ENCODE data around the gene MTOR.
A peak's percentile ranks its signal among the peaks of the same experiment; 100 is the strongest.
"Not testable (repeated sequence)": the region's sequence is repeated elsewhere in the genome, so short reads cannot be mapped to it uniquely, and the experiment has no call there.

MTOR gene

DNA sequence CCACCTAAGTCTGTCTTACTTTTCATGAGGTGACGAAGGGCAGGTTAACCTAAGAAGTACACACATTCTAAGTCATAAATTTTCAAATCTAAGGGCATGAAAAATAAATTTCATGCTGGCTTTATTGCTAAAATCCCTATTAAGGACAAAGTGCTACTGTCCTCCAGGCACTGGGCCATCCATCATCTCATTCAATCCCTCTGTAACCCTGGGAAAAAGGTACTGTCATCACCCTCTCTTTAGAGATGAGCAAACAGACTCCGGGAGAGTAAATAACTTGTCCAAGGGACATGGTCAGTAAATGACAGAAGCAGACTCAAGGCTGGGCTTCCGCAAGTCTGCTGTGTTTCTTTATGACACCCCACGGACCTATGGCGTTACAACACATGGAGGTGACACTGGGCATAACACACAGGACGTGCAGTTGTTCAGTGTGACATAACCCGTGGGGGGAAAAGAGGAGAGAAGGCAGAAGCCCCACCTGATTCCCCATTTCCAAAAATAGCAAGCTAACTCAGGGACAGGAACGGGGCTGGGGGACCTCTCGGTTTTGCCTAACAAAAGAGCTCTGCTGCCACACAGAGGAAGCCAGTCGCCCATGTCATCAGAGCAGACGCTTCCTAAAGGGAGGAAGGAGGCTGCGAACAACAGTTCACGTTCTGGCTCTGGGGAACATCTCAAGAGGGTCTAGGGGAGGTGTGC, 190.0 kb downstream of the MTOR start:
- Mint-ChIP-seq H3K4me3 (no peak overlapping the region), H3K27ac (no peak overlapping the region), H3K36me3 (peaks cover 2% of the 10 kb centered on the region), H3K9me3 (ENCODE audit: low read depth) (no peaks in the 10 kb centered on the region), H3K4me1 (ENCODE audit: low read depth) (peaks cover 2% of the 10 kb centered on the region), H3K27me3 (no peaks in the 10 kb centered on the region)

- H3K27ac Mint-ChIP-seq, result peak overlapping the region; percentile 75
- peaks cover 3% of the 10 kb centered on the region for H3K36me3 Mint-ChIP-seq
- no peak overlapping the region for H3K4me3 Mint-ChIP-seq
- H3K27me3 Mint-ChIP-seq, result no peaks in the 10 kb centered on the region
- no peaks in the 10 kb centered on the region for H3K9me3 Mint-ChIP-seq (ENCODE audit: low read depth)
- peaks cover 2% of the 10 kb centered on the region for H3K4me1 Mint-ChIP-seq (ENCODE audit: low read depth)
Observed at GRCh38 chr1:11071463-11072215, 190.7 kb downstream of the MTOR start.

GRCh38 chr1:11070876-11071275, 191.5 kb downstream of the MTOR start:
- no peaks in the 10 kb centered on the region for H3K9me3 Mint-ChIP-seq (ENCODE audit: low read depth)
- peaks cover 2% of the 10 kb centered on the region for H3K4me1 Mint-ChIP-seq (ENCODE audit: low read depth)
- H3K27me3 Mint-ChIP-seq, result no peaks in the 10 kb centered on the region
- peaks cover 4% of the 10 kb centered on the region for H3K36me3 Mint-ChIP-seq
- H3K27ac Mint-ChIP-seq, result peak overlapping the region; percentile 75
- H3K4me3 Mint-ChIP-seq, result no peak overlapping the region

DNA sequence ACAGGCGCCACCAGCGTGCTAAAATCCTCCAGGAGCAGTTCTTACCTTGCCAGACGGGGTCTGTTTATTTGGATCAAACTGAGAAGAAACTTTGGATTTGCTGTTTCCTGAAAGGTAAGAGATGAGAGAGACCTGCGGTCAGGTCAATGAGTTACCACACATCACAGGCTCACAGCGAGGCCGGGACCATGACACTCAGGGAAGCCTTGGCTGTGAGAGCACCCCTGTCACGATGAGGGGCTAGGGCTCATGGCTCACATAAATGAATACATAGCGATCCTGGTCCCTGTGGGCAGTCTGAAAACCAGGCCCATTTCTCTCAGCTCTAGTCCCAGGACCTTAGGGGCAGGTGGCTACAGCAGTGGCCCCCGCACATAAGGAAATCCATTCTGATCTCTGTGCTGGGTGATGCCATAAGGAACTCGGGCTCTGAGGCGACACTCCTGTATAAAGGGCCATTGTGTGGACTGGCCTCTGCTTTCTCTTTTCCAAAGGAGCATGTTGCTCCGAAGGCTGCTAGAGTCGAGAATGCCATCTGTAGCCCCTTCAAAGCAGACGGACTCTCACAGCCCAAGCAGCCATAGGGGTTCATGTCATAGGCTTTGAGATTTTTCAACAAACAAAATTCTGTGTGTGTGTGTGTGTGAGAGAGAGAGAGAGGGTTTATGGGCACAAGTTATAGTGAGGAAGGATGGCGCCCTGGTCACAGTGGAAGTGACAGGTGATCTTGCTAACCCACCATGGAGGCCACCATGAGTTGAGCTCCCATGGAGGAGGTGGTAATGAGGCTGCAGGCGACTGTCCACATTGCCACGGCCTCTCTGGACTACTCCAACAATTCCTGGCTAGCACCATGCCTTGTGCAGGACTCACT, 193.5 kb downstream of the MTOR start:
- Mint-ChIP-seq H3K4me1 (ENCODE audit: low read depth) (peaks cover 2% of the 10 kb centered on the region), H3K9me3 (ENCODE audit: low read depth) (no peaks in the 10 kb centered on the region), H3K27me3 (no peaks in the 10 kb centered on the region), H3K36me3 (peaks cover 4% of the 10 kb centered on the region), H3K4me3 (no peak overlapping the region), H3K27ac (peak overlapping the region; percentile 81)

DNA sequence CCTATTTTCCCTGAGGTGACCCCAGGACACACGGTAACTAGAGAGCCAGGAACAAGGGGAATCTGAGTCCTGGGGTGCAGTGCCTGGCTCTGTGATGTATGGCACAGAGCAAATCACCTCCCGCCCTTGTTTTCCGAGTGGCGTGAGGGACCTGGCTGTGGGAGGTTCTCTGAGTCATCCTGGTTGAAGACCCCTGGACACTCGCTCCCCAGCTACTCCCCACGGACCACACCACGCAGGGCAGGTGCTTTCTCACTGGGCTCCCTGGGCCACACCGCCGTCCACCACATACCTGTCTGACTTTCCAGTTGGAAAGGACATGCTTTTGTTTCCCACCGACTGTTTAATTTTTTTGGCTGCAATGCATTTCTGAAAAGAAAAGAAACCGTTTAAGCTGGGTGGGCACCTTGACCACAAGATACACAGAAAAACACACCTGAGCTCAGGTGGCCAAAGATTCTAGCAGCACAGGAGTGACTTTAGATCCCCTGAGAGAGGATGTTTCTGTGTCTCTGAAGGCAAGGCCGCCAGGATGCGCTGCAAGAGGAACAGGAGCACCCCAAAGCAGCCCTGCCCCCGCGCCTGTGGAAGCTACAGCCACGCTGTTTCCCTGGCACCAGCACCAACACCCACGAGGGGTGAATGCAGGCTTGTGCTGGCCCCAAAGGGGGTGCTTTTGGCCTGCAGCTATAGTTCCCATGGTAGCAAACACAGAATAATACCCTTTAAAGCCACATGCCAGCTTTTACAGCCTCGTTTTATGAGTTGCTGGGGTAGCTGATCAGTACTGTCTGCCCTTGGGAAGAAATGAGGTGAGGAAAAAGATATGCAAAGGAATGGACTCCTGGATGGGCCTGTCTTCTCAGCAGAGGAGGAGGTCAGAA, 194.4 kb downstream of the MTOR start:
- Mint-ChIP-seq H3K4me3 (no peak overlapping the region), H3K27ac (no peak overlapping the region), H3K36me3 (peaks cover 4% of the 10 kb centered on the region), H3K27me3 (no peaks in the 10 kb centered on the region), H3K9me3 (ENCODE audit: low read depth) (no peaks in the 10 kb centered on the region), H3K4me1 (ENCODE audit: low read depth) (peaks cover 6% of the 10 kb centered on the region)

DNA sequence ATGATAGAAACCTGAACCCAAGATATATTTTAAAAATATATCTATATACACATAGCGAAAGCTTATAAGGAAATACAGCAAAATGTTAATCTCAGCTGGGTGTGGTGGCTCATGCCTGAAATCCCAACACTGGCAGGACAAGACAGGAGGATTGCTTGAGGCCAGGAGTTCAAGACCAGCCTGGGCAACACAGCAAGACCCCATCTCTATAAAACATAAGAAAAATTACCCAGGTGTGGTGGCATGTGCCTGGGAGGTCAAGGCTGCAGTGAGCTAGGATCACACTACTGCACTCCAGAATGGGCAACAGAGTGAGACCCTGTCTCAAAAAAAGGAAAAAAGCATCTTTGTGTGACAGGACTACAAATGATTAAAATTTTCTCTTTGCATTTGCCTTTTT, 196.6 kb downstream of the MTOR start:
- no peak overlapping the region for H3K27ac Mint-ChIP-seq
- no peaks in the 10 kb centered on the region for H3K9me3 Mint-ChIP-seq (ENCODE audit: low read depth)
- H3K4me3 Mint-ChIP-seq, result no peak overlapping the region
- peaks cover 23% of the 10 kb centered on the region for H3K4me1 Mint-ChIP-seq (ENCODE audit: low read depth)
- H3K27me3 Mint-ChIP-seq, result no peaks in the 10 kb centered on the region
- H3K36me3 Mint-ChIP-seq, result peaks cover 4% of the 10 kb centered on the region

DNA sequence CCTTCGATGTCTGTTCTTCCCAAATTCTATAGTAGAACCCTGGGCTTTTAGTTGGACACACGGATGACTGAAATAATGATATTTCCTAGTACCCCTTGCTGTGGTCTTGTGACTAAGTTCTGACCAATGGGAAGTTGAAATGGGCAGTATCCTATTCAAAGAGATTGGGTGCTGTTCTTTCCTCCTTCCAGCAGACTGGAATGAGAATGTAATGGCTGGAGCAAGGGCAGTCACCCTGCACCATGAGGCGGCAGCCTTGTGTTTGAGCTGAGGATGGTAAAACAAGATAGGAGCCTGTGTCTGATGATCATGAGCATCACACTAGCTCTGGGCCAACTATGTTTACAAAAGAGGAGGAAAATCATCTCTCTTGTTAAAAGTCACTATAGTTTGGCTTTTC, 197.4 kb downstream of the MTOR start:
- H3K4me1 Mint-ChIP-seq (ENCODE audit: low read depth), result peaks cover 26% of the 10 kb centered on the region
- H3K4me3 Mint-ChIP-seq, result no peak overlapping the region
- H3K27me3 Mint-ChIP-seq, result no peaks in the 10 kb centered on the region
- H3K9me3 Mint-ChIP-seq (ENCODE audit: low read depth), result no peaks in the 10 kb centered on the region
- peaks cover 4% of the 10 kb centered on the region for H3K36me3 Mint-ChIP-seq
- no peak overlapping the region for H3K27ac Mint-ChIP-seq

- not testable (repeated sequence) for H3K27me3 Mint-ChIP-seq; H3K36me3 Mint-ChIP-seq; H3K4me3 Mint-ChIP-seq; H3K9me3 Mint-ChIP-seq (ENCODE audit: low read depth)
- Mint-ChIP-seq H3K4me1 (ENCODE audit: low read depth) (peaks cover 24% of the 10 kb centered on the region), H3K27ac (peak overlapping the region; percentile 83)
Observed at GRCh38 chr1:11063937-11064537, 198.3 kb downstream of the MTOR start.

- H3K27ac Mint-ChIP-seq, result peak overlapping the region; percentile 83
- H3K4me1 Mint-ChIP-seq (ENCODE audit: low read depth), result peaks cover 27% of the 10 kb centered on the region
- H3K4me3 Mint-ChIP-seq, result peak overlapping the region; percentile 75
- peaks cover 2% of the 10 kb centered on the region for H3K36me3 Mint-ChIP-seq
- no peaks in the 10 kb centered on the region for H3K27me3 Mint-ChIP-seq
- no peaks in the 10 kb centered on the region for H3K9me3 Mint-ChIP-seq (ENCODE audit: low read depth)
Observed at GRCh38 chr1:11062965-11063401, 199.4 kb downstream of the MTOR start.

DNA sequence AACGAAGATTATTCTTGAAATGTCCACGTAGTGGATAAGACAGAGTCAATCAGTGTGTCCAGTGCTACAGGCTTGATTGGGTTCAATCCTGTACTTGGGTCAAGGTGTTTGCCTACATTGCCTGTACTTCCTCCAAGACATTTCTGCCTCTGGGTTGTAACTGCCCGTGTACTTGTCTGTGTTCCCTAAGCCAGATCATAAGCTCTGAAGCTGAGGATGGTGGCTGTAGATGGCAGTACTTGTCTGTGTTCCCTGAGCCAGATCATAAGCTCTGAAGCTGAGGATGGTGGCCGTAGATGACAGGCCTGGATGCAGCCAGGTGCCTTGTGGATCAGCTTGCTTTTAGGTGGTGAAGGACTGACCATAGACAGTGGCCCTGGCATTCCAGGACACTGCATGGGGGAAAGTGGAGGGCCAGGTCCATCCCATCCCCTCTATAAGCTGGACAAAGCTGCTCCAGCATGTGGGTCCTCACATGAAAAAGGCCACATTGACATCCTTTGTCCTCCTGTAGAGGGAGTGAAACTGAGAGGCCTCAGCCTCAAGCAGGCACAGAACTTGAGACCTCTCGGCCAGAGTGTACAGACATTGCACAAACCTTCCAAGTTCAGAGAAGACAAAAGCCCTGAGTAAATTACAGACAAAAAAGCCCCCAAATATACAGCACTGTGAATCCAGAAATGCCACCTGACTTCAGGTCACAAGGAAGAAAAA, 200.5 kb downstream of the MTOR start:
- Mint-ChIP-seq H3K4me3 (peak overlapping the region; percentile 91), H3K27me3 (no peaks in the 10 kb centered on the region), H3K36me3 (peaks cover 2% of the 10 kb centered on the region), H3K9me3 (ENCODE audit: low read depth) (no peaks in the 10 kb centered on the region), H3K27ac (peak overlapping the region; percentile 97), H3K4me1 (ENCODE audit: low read depth) (peaks cover 30% of the 10 kb centered on the region)

- Mint-ChIP-seq H3K27me3 (no peaks in the 10 kb centered on the region), H3K4me3 (peak within 1 kb of the TSS; percentile 94), H3K9me3 (ENCODE audit: low read depth) (no peaks in the 10 kb centered on the region), H3K4me1 (ENCODE audit: low read depth) (peaks cover 32% of the 10 kb centered on the region), H3K27ac (peak within 1 kb of the TSS; percentile 97), H3K36me3 (no peaks in the 10 kb centered on the region)
Observed at GRCh38 chr1:11059968-11060830, 202.2 kb downstream of the MTOR start, which contains the start of gene SRM. SRM (minus strand) TSS chr1:11060018; CDS start chr1:11059943, 75 bp downstream.

DNA sequence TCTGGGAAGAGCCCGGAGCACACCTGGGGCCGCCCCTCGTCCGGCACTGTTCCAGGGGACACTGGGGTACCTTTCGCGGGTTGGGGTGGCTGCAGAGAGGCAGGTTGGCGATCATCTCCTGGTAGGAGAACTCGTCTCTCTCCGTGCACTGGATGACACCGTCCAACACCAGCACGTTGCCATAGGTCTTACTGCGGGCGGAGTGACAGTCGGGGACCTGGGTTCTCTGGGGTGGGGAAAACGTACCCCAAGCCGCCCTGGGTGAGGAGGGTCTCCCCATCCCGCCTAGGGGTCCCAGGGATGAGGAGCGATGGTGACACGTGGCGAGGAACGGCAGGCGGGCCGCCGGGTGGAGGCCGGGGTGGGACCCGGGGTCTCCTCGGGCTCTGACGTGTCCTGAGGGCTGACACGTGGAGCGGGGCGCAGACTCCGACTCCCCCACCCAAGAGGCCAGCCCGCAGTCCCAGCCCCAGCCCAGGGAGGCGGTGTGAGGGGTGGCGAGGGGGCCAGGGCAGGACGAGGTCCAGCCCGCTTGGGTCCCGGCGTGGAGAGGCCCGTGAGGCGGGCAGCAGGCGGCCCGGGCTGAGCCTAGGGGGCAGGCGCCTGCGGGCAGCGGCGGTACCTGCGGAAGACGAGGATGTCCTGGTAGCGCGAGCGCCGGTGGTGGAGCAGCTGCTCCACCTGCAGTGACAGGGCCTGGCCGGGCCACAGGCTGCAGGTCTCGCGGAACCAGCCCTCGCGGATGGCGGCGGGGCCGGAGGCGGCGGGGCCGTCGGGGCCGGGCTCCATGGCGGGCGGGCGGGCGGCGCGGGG, 203.0 kb downstream of the MTOR start:
- H3K4me1 Mint-ChIP-seq (ENCODE audit: low read depth), result peaks cover 32% of the 10 kb centered on the region
- H3K9me3 Mint-ChIP-seq (ENCODE audit: low read depth), result no peaks in the 10 kb centered on the region
- H3K27me3 Mint-ChIP-seq, result no peaks in the 10 kb centered on the region
- peak overlapping the region; percentile 94 for H3K4me3 Mint-ChIP-seq
- H3K27ac Mint-ChIP-seq, result peak overlapping the region; percentile 91
- peaks cover 1% of the 10 kb centered on the region for H3K36me3 Mint-ChIP-seq

All from activated naive CD8-positive, alpha-beta T cell (primary cell).